ENCODE measurements around the gene ADD2. TPM values are rescaled to one million over a fixed set of nuclear protein-coding genes. Genes with fewer than 3 reads are reported as not detected.
A peak's percentile ranks its signal among the peaks of the same experiment; 100 is the strongest.
"Not testable (repeated sequence)": the region's sequence is repeated elsewhere in the genome, so short reads cannot be mapped to it uniquely, and the experiment has no call there.

The ADD2 gene
- polyA plus RNA-seq, 3 donors, result 5.5 to 5.7 (median 5.6) TPM

- DNase-seq (ENCODE audit: low read depth in 3 of 3, low spot score in 2 of 3), result no peak
These were observed 88.7 kb downstream of the ADD2 start for GRCh38 chr2:70679259-70679658.

DNA sequence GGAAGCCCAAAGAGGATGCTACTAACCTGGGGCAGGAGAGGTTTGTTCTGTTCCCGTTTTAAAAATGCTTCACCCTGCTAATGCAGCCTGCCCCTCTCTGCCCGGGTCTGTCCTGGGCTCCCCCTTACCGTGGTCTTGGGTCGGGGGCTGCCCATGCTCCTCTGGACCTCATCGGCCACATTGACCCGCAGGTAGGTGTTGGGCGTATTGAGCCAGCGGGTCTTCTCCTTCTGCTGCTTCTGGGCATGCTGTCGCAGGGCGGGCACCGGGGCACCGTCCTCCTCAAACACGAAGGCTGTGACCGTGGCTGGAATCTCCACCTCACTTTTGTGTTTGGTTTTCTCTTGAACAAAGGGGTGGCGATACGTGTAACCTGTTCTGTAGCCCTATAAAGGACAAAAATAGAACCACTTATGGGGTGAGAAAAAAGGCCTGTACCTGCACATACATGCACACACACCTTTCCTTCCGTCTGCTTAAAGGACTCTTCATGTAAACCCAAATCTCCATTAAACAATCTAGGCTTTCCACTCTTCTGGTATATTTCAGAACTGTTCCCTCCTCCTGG lies 89.3 kb downstream of the ADD2 start:
- no peak for DNase-seq (ENCODE audit: low read depth in 3 of 3, low spot score in 2 of 3)

DNA sequence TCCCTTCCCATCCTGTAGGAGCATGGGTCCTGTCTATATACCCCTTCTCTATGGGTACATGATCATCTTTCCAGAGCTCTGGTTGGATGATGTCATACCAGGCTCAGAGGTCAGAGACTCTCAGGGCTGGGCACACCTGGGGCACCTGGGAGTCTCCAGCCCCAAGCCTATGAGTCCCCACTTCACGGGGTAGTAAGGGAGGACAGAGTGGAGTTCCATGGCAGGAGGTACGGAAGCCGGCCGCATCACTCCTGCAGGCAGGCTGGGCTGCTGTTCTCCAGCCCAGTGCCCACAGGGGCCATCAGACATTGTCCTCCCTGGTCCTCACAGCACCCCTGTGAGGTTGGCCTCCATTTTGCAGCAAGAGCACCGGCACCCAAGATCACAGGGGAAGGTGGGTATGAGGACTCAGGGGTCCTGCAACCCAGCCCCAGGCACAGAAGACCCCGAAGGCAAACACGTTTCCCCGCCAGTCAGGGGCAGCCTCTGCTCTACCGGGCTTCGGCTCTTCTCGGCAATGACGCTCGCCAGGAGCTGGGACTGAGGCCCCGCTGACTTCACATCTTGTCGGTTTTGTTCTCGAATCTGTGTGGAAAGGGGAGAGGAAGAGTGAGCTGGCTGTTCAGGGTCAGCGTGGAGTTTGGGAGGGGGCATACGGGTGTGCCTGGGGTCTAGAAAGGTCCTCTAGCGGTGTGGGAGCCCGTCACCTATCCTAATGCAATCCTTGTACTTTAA lies 91.5 kb downstream of the ADD2 start:
- DNase-seq (ENCODE audit: low read depth in 3 of 3, low spot score in 2 of 3), result no peak

GRCh38 chr2:70675862-70676261 lies 92.1 kb downstream of the ADD2 start:
- DNase-seq (ENCODE audit: low read depth in 3 of 3, low spot score in 2 of 3), result no peak

GRCh38 chr2:70674636-70675430 lies 93.2 kb downstream of the ADD2 start:
- DNase-seq (ENCODE audit: low read depth in 3 of 3, low spot score in 2 of 3), result no peak

- peak in 1 of 3 donors; percentile 30 for DNase-seq (ENCODE audit: low read depth in 3 of 3, low spot score in 2 of 3)
These were observed 94.9 kb downstream of the ADD2 start for GRCh38 chr2:70673041-70673647.

GRCh38 chr2:70671092-70671675 lies 96.8 kb downstream of the ADD2 start:
- no peak for DNase-seq (ENCODE audit: low read depth in 3 of 3, low spot score in 2 of 3)

DNA sequence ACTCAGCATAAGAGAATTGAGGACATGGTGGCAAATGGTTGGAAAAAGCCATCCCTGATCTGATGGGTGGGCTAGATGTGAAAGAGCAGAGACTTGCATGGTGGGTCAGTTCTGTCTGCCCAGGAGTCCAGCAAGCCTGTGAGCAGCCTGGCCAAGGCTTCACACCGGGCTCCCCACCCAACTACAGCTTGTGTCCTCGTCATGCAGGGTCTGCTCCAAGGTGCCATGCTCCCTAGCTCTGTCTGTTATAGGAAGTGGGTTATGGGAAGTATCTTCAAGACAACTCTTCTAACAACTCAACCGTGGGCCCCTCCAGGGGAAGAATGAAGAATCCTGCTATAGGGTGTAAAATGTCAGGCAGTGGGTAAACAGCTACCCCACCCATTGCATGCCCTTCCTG lies 97.4 kb downstream of the ADD2 start:
- DNase-seq (ENCODE audit: low read depth in 3 of 3, low spot score in 2 of 3), result no peak

- DNase-seq (ENCODE audit: low read depth in 3 of 3, low spot score in 2 of 3), result no peak
These were observed 97.8 kb downstream of the ADD2 start for GRCh38 chr2:70670202-70670601.

DNA sequence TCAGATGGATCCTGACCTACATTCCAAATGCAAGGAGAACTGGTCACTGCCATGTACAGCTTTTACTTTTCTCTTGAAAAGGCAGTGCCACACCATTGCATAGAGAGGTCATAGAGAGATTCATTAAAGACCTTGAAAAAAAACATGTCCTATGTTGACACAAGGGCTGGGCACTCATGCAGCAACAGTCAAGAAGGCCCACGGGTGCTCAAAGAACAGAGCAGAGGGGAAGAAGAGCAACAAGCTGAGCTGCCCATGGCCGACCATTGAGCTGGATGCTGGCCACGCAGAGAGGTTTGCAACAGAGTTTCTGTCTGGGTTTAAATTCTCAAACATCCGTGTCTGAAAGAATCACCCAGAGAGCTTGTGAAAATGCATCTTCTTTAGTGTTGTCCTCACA lies 99.1 kb downstream of the ADD2 start:
- DNase-seq (ENCODE audit: low read depth in 3 of 3, low spot score in 2 of 3), result no peak

- DNase-seq (ENCODE audit: low read depth in 3 of 3, low spot score in 2 of 3), result no peak
These were observed 99.6 kb downstream of the ADD2 start for GRCh38 chr2:70668432-70668831.

- no peak for DNase-seq (ENCODE audit: low read depth in 3 of 3, low spot score in 2 of 3)
These were observed 103.5 kb downstream of the ADD2 start for GRCh38 chr2:70664525-70664924.

DNA sequence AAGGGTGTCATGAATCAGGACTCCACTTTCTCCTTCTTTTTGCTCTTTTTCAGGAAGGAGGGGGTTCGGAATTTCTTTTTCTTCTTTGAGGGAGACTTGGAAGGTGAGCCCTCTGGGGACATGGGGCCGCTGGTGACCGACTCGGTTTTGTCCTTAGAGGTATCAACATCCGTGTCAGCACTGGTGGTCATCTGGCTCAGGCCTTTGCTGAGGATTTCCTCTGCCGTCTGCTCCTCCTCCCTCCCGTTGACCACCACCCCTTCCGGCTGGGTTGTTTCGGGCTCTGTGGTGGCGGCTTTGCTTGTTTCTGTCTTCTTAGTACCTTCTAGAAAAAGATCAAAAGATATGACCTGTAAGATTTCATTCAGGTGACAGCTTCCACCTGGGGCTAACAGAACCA lies 104.6 kb downstream of the ADD2 start:
- no peak for DNase-seq (ENCODE audit: low read depth in 3 of 3, low spot score in 2 of 3)

- no peak for DNase-seq (ENCODE audit: low read depth in 3 of 3, low spot score in 2 of 3)
These were observed 108.4 kb downstream of the ADD2 start for GRCh38 chr2:70659551-70659950.

GRCh38 chr2:70658476-70658875 lies 109.5 kb downstream of the ADD2 start:
- no peak for DNase-seq (ENCODE audit: low read depth in 3 of 3, low spot score in 2 of 3)

DNA sequence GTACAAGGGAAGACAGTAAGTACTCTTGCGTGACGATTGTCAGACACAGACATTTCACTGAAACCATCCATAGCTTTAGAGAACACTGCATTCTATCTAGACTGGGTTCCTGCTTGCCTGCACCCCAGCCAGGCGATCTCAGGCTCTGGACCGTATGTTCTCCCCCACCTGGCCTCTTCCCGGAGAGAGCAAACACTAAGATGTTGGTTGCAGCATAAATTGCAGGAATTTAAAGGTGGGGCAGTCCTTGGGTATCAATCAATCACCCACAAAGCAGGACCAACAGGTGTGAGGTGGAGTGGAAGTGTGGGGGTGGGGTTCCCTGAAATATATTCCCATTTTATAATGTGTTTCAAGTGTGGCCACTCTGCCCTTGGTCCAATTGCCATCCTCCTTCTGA lies 110.8 kb downstream of the ADD2 start:
- no peak for DNase-seq (ENCODE audit: low read depth in 3 of 3, low spot score in 2 of 3)

- no peak for DNase-seq (ENCODE audit: low read depth in 3 of 3, low spot score in 2 of 3)
These were observed 111.5 kb downstream of the ADD2 start for GRCh38 chr2:70656421-70657010.

DNA sequence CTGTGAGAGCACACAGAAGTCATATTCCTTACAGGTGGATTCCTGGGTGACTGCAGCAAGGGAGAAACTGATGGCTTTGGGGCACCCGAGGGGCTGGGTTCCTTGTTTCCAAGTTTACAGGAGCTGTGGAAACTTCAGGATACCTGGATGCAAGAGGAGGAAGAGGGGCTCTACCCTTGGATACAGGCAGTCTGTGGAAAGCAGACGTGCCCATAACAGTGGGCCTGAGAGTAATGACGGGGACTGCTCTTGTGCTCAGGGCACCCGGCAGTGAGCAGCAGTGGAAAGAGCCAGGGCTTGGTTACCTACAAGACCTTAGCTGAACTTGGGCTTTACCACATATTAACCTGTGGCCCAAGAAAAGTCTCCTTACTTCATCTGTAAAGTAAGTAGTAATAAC lies 112.2 kb downstream of the ADD2 start:
- DNase-seq (ENCODE audit: low read depth in 3 of 3, low spot score in 2 of 3), result no peak

GRCh38 chr2:70655211-70655610 lies 112.8 kb downstream of the ADD2 start:
- DNase-seq (ENCODE audit: low read depth in 3 of 3, low spot score in 2 of 3), result not testable (repeated sequence)

DNA sequence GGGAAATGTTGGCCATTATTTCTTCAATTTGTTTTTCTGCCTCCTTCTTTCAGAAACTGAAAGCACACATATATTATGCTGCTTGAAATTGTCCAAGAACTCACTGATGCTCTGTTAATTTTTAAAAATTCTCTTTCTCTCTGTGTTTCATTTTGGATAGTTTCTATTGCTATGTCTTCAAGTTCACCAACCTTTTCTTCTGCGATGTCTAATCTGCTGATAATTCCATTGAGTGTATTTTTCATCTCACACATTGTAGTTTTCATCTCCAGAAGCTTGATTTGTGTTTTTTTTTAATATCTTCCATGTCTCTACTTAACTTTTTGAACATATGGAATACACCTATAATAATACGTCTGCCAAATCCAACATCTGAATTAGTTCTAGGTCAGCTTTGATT lies 116.3 kb downstream of the ADD2 start:
- no peak for DNase-seq (ENCODE audit: low read depth in 3 of 3, low spot score in 2 of 3)

- no peak for DNase-seq (ENCODE audit: low read depth in 3 of 3, low spot score in 2 of 3)
These were observed 117.0 kb downstream of the ADD2 start for GRCh38 chr2:70651014-70651413.

All from right renal cortex interstitium (tissue), 3 donors.